ENCODE measurements around the gene DNAJC13.
"Not testable (repeated sequence)": the region's sequence is repeated elsewhere in the genome, so short reads cannot be mapped to it uniquely, and the experiment has no call there.

DNAJC13 gene

GRCh38 chr3:132416807-132417694 is at the start of gene DNAJC13:
Gene DNAJC13, plus strand, starts transcription at chr3:132417502. Its CDS starts 17,049 bp downstream, at chr3:132434551.
- peak; percentile 75 for DNase-seq (ENCODE audit: low read depth)

GRCh38 chr3:132368515-132368914 is 48.8 kb upstream of the DNAJC13 start:
- no peak for DNase-seq (ENCODE audit: low read depth)

- DNase-seq (ENCODE audit: low read depth), result no peak
These were observed 48.3 kb upstream of the DNAJC13 start for GRCh38 chr3:132368962-132369361.

GRCh38 chr3:132376945-132377354 is 40.4 kb upstream of the DNAJC13 start:
- DNase-seq (ENCODE audit: low read depth), result not testable (repeated sequence)

GRCh38 chr3:132378048-132378762 is 39.1 kb upstream of the DNAJC13 start:
- DNase-seq (ENCODE audit: low read depth), result no peak

- no peak for DNase-seq (ENCODE audit: low read depth)
These were observed 38.5 kb upstream of the DNAJC13 start for GRCh38 chr3:132378846-132379245.

GRCh38 chr3:132380920-132381319 is 36.4 kb upstream of the DNAJC13 start:
- peak; percentile 6 for DNase-seq (ENCODE audit: low read depth)

GRCh38 chr3:132381348-132381944 is 35.9 kb upstream of the DNAJC13 start:
- no peak for DNase-seq (ENCODE audit: low read depth)

GRCh38 chr3:132382267-132382666 is 35.0 kb upstream of the DNAJC13 start:
- no peak for DNase-seq (ENCODE audit: low read depth)

- DNase-seq (ENCODE audit: low read depth), result no peak
These were observed 34.6 kb upstream of the DNAJC13 start for GRCh38 chr3:132382688-132383194.

- no peak for DNase-seq (ENCODE audit: low read depth)
These were observed 31.0 kb upstream of the DNAJC13 start for GRCh38 chr3:132386259-132386658.

GRCh38 chr3:132392675-132393074 is 24.6 kb upstream of the DNAJC13 start:
- not testable (repeated sequence) for DNase-seq (ENCODE audit: low read depth)

- no peak for DNase-seq (ENCODE audit: low read depth)
These were observed 23.0 kb upstream of the DNAJC13 start for GRCh38 chr3:132394320-132394719.

- DNase-seq (ENCODE audit: low read depth), result no peak
These were observed 22.2 kb upstream of the DNAJC13 start for GRCh38 chr3:132395126-132395525.

- DNase-seq (ENCODE audit: low read depth), result no peak
These were observed 21.0 kb upstream of the DNAJC13 start for GRCh38 chr3:132396255-132396654.

GRCh38 chr3:132396776-132397175 is 20.5 kb upstream of the DNAJC13 start:
- not testable (repeated sequence) for DNase-seq (ENCODE audit: low read depth)

- no peak for DNase-seq (ENCODE audit: low read depth)
These were observed 18.0 kb upstream of the DNAJC13 start for GRCh38 chr3:132399054-132399929.

GRCh38 chr3:132401255-132401654 is 16.0 kb upstream of the DNAJC13 start:
- DNase-seq (ENCODE audit: low read depth), result no peak

- no peak for DNase-seq (ENCODE audit: low read depth)
These were observed 13.0 kb upstream of the DNAJC13 start for GRCh38 chr3:132404276-132404675.

- DNase-seq (ENCODE audit: low read depth), result no peak
These were observed 12.1 kb upstream of the DNAJC13 start for GRCh38 chr3:132405188-132405587.

GRCh38 chr3:132405609-132406299 is 11.5 kb upstream of the DNAJC13 start:
- DNase-seq (ENCODE audit: low read depth), result no peak
